Chondrocyte (in vitro differentiated cells): ENCODE data around the gene ZDHHC23. TPM values are rescaled to one million over a fixed set of nuclear protein-coding genes. Genes with fewer than 3 reads are reported as not detected.

ENCODE experiments used
- DNase-seq: peaks from one replicate; pipeline ENCODE4 v3.0.0; 2021; ENCODE audit warnings: mixed read lengths, low spot score
- H3K27ac Mint-ChIP-seq: one replicate; pipeline ENCODE4 v1.8.0; 2021; ENCODE audit warnings: mild to moderate bottlenecking, moderate library complexity, mixed read lengths; ENCODE audit not compliant: unreplicated experiment
- H3K27me3 Mint-ChIP-seq: 2 replicates; pipeline ENCODE4 v1.8.0; 2021; ENCODE audit warnings: low read depth, mixed read lengths
- H3K36me3 Mint-ChIP-seq: 2 replicates; pipeline ENCODE4 v1.8.0; 2021; ENCODE audit warnings: low read depth, mixed read lengths
- H3K4me1 Mint-ChIP-seq: 2 replicates; pipeline ENCODE4 v1.8.0; 2021; ENCODE audit warnings: low read depth, mild to moderate bottlenecking, mixed read lengths
- H3K4me3 Mint-ChIP-seq: one replicate; pipeline ENCODE4 v1.8.0; 2021; ENCODE audit warnings: mild to moderate bottlenecking, moderate library complexity, mixed read lengths; ENCODE audit not compliant: unreplicated experiment
- H3K9me3 Mint-ChIP-seq: 2 replicates; pipeline ENCODE4 v1.8.0; 2021; ENCODE audit warnings: low read depth, mixed read lengths
- CTCF ChIP-seq: fragments of 200-600 bp; sonication (generic); IDR thresholded peaks from 2 replicates; pipeline ENCODE4 v1.5.0; 2021; ENCODE audit warnings: antibody characterized with exemption, mild to moderate bottlenecking, moderate library complexity
- total RNA-seq: library from RNA; stranded (reverse); gene quantifications from 3 replicates; pipeline ENCODE4 v1.2.1, GENCODE V29; 2021

Gene ZDHHC23
- total RNA-seq, 1 donor from 2014 or later: 0.37 TPM

DNA sequence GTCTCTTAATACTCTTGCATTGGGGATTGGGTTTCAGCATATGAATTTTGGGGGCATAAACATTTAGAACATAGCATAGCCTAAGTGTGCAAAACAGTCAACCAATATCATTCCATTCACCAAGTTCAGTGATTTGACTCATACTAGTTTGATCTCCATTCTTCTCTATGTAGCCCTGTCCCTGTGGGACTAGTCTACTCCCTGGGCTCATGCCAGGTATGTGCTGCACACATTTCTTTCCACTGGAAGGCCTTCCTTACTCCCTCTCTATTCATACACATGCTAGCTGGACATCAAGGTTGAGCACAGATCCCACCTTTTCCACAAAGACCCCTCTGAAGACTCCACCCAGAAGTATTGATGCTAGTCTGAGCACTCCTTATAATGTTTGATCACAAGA lies 5.1 kb downstream of the ZDHHC23 start:
- Mint-ChIP-seq H3K4me3 (no peak overlapping the region), H3K27ac (no peak overlapping the region)

DNA sequence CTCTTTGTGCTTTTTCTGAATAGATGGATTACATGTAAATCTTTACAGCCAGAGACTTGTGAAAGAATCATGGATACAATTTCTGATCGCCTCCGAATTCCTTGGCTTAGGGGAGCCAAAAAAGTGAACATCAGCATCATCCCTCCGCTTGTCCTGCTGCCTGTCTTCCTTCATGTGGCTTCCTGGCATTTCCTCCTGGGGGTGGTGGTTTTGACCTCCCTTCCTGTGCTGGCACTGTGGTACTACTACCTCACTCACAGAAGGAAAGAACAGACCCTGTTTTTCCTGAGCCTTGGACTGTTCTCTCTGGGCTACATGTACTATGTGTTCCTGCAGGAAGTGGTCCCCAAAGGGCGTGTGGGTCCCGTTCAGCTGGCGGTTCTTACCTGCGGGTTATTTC lies 5.9 kb downstream of the ZDHHC23 start:
- Mint-ChIP-seq H3K36me3 (no peaks in the 10 kb centered on the region), H3K27ac (no peak overlapping the region), H3K9me3 (peaks cover 3% of the 10 kb centered on the region), H3K4me1 (peaks cover 2% of the 10 kb centered on the region), H3K27me3 (peaks cover 53% of the 10 kb centered on the region), H3K4me3 (no peak overlapping the region)
- TF ChIP-seq CTCF: no peak
- DNase-seq: no peak

More for the DNA sequence above, 5.1 kb downstream of the ZDHHC23 start:
- Mint-ChIP-seq H3K27me3 (peaks cover 50% of the 10 kb centered on the region), H3K9me3 (peaks cover 3% of the 10 kb centered on the region), H3K36me3 (no peaks in the 10 kb centered on the region), H3K4me1 (peaks cover 4% of the 10 kb centered on the region)
- no peak for DNase-seq
- TF ChIP-seq CTCF: no peak

- H3K27ac Mint-ChIP-seq: no peak overlapping the region
- peaks cover 3% of the 10 kb centered on the region for H3K9me3 Mint-ChIP-seq
- no peak overlapping the region for H3K4me3 Mint-ChIP-seq
- DNase-seq: no peak
- no peak for TF ChIP-seq CTCF
- H3K4me1 Mint-ChIP-seq: no peaks in the 10 kb centered on the region
- H3K36me3 Mint-ChIP-seq: no peaks in the 10 kb centered on the region
- peaks cover 53% of the 10 kb centered on the region for H3K27me3 Mint-ChIP-seq
Measured at GRCh38 chr3:113954091-113954685, 6.4 kb downstream of the ZDHHC23 start.

GRCh38 chr3:113963879-113964278 lies 16.1 kb downstream of the ZDHHC23 start:
- no peak for DNase-seq
- H3K27me3 Mint-ChIP-seq: peaks cover 11% of the 10 kb centered on the region
- no peak for TF ChIP-seq CTCF
- H3K4me3 Mint-ChIP-seq: no peak overlapping the region
- peaks cover 10% of the 10 kb centered on the region for H3K9me3 Mint-ChIP-seq
- no peak overlapping the region for H3K27ac Mint-ChIP-seq
- H3K36me3 Mint-ChIP-seq: no peaks in the 10 kb centered on the region
- H3K4me1 Mint-ChIP-seq: no peaks in the 10 kb centered on the region

DNA sequence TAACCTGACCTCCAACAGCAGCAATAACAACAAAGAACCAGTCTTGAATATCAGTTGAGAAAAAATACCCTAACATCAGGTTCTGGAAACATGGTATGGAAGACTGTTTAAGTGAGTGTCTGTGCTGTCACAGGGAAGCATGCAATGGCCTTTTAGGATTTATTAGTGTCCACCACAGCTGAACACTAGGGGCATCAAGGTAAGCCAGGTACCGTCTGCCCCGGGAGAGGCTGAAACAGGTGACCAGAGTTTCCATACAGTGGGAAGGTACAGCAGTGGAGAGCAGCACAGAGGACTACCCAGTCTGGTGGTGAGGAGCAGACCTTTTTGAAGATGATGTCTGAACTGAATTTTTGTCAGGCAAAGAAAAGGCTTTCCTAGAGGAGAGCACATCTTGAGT lies 18.4 kb downstream of the ZDHHC23 start:
- Mint-ChIP-seq H3K27me3 (peaks cover 3% of the 10 kb centered on the region), H3K9me3 (peaks cover 20% of the 10 kb centered on the region), H3K36me3 (peaks cover 2% of the 10 kb centered on the region), H3K4me1 (no peaks in the 10 kb centered on the region), H3K27ac (no peak overlapping the region), H3K4me3 (no peak overlapping the region)
- TF ChIP-seq CTCF: no peak
- DNase-seq: no peak
